NT2/D1 (cell line): ENCODE data around the gene TCF25.

Experiments
- SUZ12 ChIP-seq: IDR thresholded peaks from 2 replicates; pipeline ENCODE4 v1.6.1; 2011; ENCODE audit not compliant: insufficient read length, insufficient read depth; ENCODE audit errors: extremely low read depth
- YY1 ChIP-seq: IDR thresholded peaks from 2 replicates; pipeline ENCODE4 v1.6.1; 2011; ENCODE audit not compliant: insufficient read length, insufficient read depth
- ZNF274 ChIP-seq: IDR thresholded peaks from 2 replicates; pipeline ENCODE4 v1.6.1; 2011; ENCODE audit warnings: mild to moderate bottlenecking, low read depth, low read length

- TF ChIP-seq ZNF274 = no peak
- no peak for TF ChIP-seq SUZ12
- TF ChIP-seq YY1 = no peak
Measured at GRCh38 chr16:89841275-89841674, 32.1 kb upstream of the TCF25 start.
